IMR-90 (cell line): ENCODE results near the gene ERICH6. TPM values are rescaled to one million over a fixed set of nuclear protein-coding genes. Genes with fewer than 3 reads are reported as not detected.

Experiments
- ATAC-seq: fragments of 200-7000 bp; cut with Tn5 transposase; 2 replicates; pipeline ENCODE4 v1.9.1; 2020; ENCODE audit warnings: low read depth, mild to moderate bottlenecking, moderate library complexity
- BruUV-seq: library from RNA; stranded (reverse); fragments of 400-500 nt; replicated peaks from 2 replicates; lab custom pipeline; 2021; lab: Mats Ljungman, UMichigan
- CTCF ChIA-PET: fragments of 300-600 bp; formaldehyde crosslinking; extraction: SDS; loops from one replicate; lab custom pipeline; 2021; ENCODE audit warnings: antibody characterized with exemption; lab: Yijun Ruan, JAX
- POLR2A ChIA-PET: fragments of 300-600 bp; sonication (Branson Sonifier 250); formaldehyde crosslinking; loops from one replicate; lab custom pipeline; 2022; ENCODE audit warnings: antibody characterized with exemption; ENCODE audit not compliant: unreplicated experiment; lab: Charles Lee
- DNase-seq: peaks from one replicate; pipeline ENCODE4 v3.0.0; 2013
- H2AFZ ChIP-seq: replicated peaks from 2 replicates; pipeline ENCODE3; 2013; ENCODE audit warnings: low read length, mild to moderate bottlenecking; ENCODE audit not compliant: poor library complexity
- H2AK5ac ChIP-seq: 2 replicates; pipeline ENCODE4 v1.6.1; 2013; ENCODE audit warnings: low read depth, low read length, inconsistent platforms
- H2AK9ac ChIP-seq: replicated peaks from 2 replicates; pipeline ENCODE3; 2013; ENCODE audit warnings: mild to moderate bottlenecking, low read depth, low read length, moderate library complexity; ENCODE audit not compliant: poor library complexity
- H2BK120ac ChIP-seq: 2 replicates; pipeline ENCODE4 v1.6.1; 2013; ENCODE audit warnings: low read depth, low read length, inconsistent platforms
- H2BK15ac ChIP-seq: 3 replicates; pipeline ENCODE4 v1.6.1; 2013; ENCODE audit warnings: low read depth, low read length, inconsistent platforms
- H2BK20ac ChIP-seq: 2 replicates; pipeline ENCODE4 v1.6.1; 2013; ENCODE audit warnings: low read depth, mild to moderate bottlenecking, inconsistent platforms, low read length, moderate library complexity
- H2BK5ac ChIP-seq: 2 replicates; pipeline ENCODE4 v1.6.1; 2013; ENCODE audit warnings: mild to moderate bottlenecking, low read depth, low read length, inconsistent platforms; ENCODE audit not compliant: poor library complexity, severe bottlenecking
- H3K14ac ChIP-seq: replicated peaks from 2 replicates; pipeline ENCODE4 v1.6.1; 2013; ENCODE audit warnings: low read depth, low read length, inconsistent platforms
- H3K18ac ChIP-seq: 2 replicates; pipeline ENCODE4 v1.6.1; 2013; ENCODE audit warnings: low read depth, low read length, control low read depth
- H3K23ac ChIP-seq: 2 replicates; pipeline ENCODE4 v1.6.1; 2013; ENCODE audit warnings: low read depth, low read length, inconsistent platforms
- H3K27ac ChIP-seq: 2 replicates; pipeline ENCODE4 v1.5.1; 2013; ENCODE audit warnings: mild to moderate bottlenecking, control low read depth, low read length; ENCODE audit not compliant: insufficient read depth
- H3K27me3 ChIP-seq: 2 replicates; pipeline ENCODE4 v1.6.1; 2013; ENCODE audit warnings: low read length; ENCODE audit not compliant: control insufficient read depth, insufficient read depth
- H3K36me3 ChIP-seq: 2 replicates; pipeline ENCODE4 v1.6.1; 2013; ENCODE audit warnings: low read length, mixed read lengths; ENCODE audit not compliant: control insufficient read depth, insufficient read depth
- H3K4ac ChIP-seq: 2 replicates; pipeline ENCODE4 v1.6.1; 2013; ENCODE audit warnings: low read depth, low read length, inconsistent platforms
- H3K4me1 ChIP-seq: 2 replicates; pipeline ENCODE4 v1.6.1; 2013; ENCODE audit warnings: low read length, mixed read lengths; ENCODE audit not compliant: control insufficient read depth, insufficient read depth
- H3K4me2 ChIP-seq: 2 replicates; pipeline ENCODE4 v1.6.1; 2013; ENCODE audit warnings: low read depth, mild to moderate bottlenecking, control low read depth, low read length, moderate library complexity
- H3K4me3 ChIP-seq: 2 replicates; pipeline ENCODE4 v1.5.1; 2013; ENCODE audit warnings: low read depth, mild to moderate bottlenecking, control low read depth, low read length, moderate library complexity; ENCODE audit not compliant: insufficient read depth
- H3K56ac ChIP-seq: 2 replicates; pipeline ENCODE4 v1.6.1; 2013; ENCODE audit warnings: low read length, inconsistent platforms; ENCODE audit not compliant: insufficient read depth; ENCODE audit errors: extremely low read depth
- H3K79me1 ChIP-seq, 2 experiments: 2 replicates each; pipeline ENCODE4 v1.6.1; 2013; ENCODE audit warnings: low read length in 2 of 2, inconsistent platforms in 1 of 2, low read depth in 1 of 2
- H3K9ac ChIP-seq: 2 replicates; pipeline ENCODE4 v1.6.1; 2013; ENCODE audit warnings: low read depth, low read length, control low read depth
- H3K9me1 ChIP-seq: 2 replicates; pipeline ENCODE4 v1.6.1; 2013; ENCODE audit warnings: low read length, inconsistent platforms; ENCODE audit not compliant: insufficient read depth
- H3K9me3 ChIP-seq: 2 replicates; pipeline ENCODE4 v1.6.1; 2013; ENCODE audit warnings: low read length; ENCODE audit not compliant: control insufficient read depth, insufficient read depth
- H4K20me1 ChIP-seq: 2 replicates; pipeline ENCODE4 v1.6.1; 2013; ENCODE audit warnings: low read length, inconsistent platforms; ENCODE audit not compliant: insufficient read depth
- H4K5ac ChIP-seq: 2 replicates; pipeline ENCODE4 v1.6.1; 2013; ENCODE audit warnings: mild to moderate bottlenecking, low read depth, low read length, control low read depth
- H4K8ac ChIP-seq, 2 experiments: 2 replicates each; pipeline ENCODE4 v1.6.1; 2013; ENCODE audit warnings: low read depth in 2 of 2, low read length in 2 of 2, control low read depth in 1 of 2, inconsistent platforms in 1 of 2
- H4K91ac ChIP-seq: 2 replicates; pipeline ENCODE4 v1.6.1; 2013; ENCODE audit warnings: low read depth, low read length, inconsistent platforms; ENCODE audit not compliant: insufficient read depth
- CEBPB ChIP-seq: IDR thresholded peaks from 2 replicates; pipeline ENCODE4 v1.6.1; 2012; ENCODE audit warnings: low read depth, low read length, improper control_type of control experiment
- CTCF ChIP-seq: conservative IDR thresholded peaks from 2 replicates; pipeline ENCODE4 v1.5.1; 2012; ENCODE audit warnings: mild to moderate bottlenecking, low read depth, low read length, improper control_type of control experiment
- FOS ChIP-seq: fragments of 150-350 bp; IDR thresholded peaks from 2 replicates; pipeline ENCODE4 v1.6.1; 2016; ENCODE audit warnings: low read depth, low read length
- MAFK ChIP-seq: IDR thresholded peaks from 2 replicates; pipeline ENCODE4 v1.6.1; 2012; ENCODE audit warnings: low read depth, low read length, improper control_type of control experiment
- RAD21 ChIP-seq: IDR thresholded peaks from 2 replicates; pipeline ENCODE4 v1.6.1; 2012; ENCODE audit warnings: low read length, improper control_type of control experiment
- RCOR1 ChIP-seq: IDR thresholded peaks from 2 replicates; pipeline ENCODE4 v1.6.1; 2012; ENCODE audit warnings: mild to moderate bottlenecking, low read length, improper control_type of control experiment; ENCODE audit not compliant: insufficient replicate concordance
- RFX5 ChIP-seq: IDR thresholded peaks from 2 replicates; pipeline ENCODE4 v1.8.0; 2012; ENCODE audit warnings: low read depth, mild to moderate bottlenecking, low read length, moderate library complexity
- SMC3 ChIP-seq: fragments of 150-350 bp; IDR thresholded peaks from 2 replicates; pipeline ENCODE4 v1.6.1; 2016; ENCODE audit warnings: low read depth, mild to moderate bottlenecking, antibody characterized with exemption, low read length, moderate library complexity
- WGBS, 2 experiments: methylation state at CpG; one replicate each; pipeline versions ENCODE4 v1.1.5 to v1.1.7; 2013; ENCODE audit warnings: missing lambda C conversion rate in 2 of 2; ENCODE audit not compliant: insufficient read length in 1 of 2; ENCODE audit errors: extremely low coverage in 2 of 2; 5-methylcytosine and 5-hydroxymethylcytosine counted together
- dilution Hi-C: fragments of 300-500 bp; cut with HindIII; formaldehyde crosslinking; loops from one replicate; pipeline ENCODE4 v1.14.3; 2018; ENCODE audit warnings: low sequenced_read_pairs; ENCODE audit not compliant: unreplicated experiment
- in situ Hi-C: fragments of 300-500 bp; cut with MboI; formaldehyde crosslinking; loops from 3 replicates; pipeline ENCODE4 v1.14.3; 2019; ENCODE audit warnings: low sequenced_read_pairs, inconsistent platforms, mixed read lengths
- intact Hi-C: fragments of 100-400 bp; cut with micrococcal nuclease; formaldehyde crosslinking; loops from 2 replicates; pipeline ENCODE4 v1.10.0; 2022
- polyA plus RNA-seq, 3 experiments: library from polyadenylated mRNA; depleted of rRNA; stranded (reverse); fragments of >200 nt; gene quantifications; 2 replicates each; pipeline ENCODE4 v1.2.3, GENCODE V29; 2012; ENCODE audit warnings: low replicate concordance in 1 of 3
- total RNA-seq: library from RNA; depleted of rRNA; stranded (reverse); fragments of >200 nt; gene quantifications from 2 replicates; pipeline ENCODE4 v1.2.3, GENCODE V29; 2012
- TF ChIP-seq, protein P1 (sequence below): fragments of 150-350 bp; IDR thresholded peaks from 2 replicates; pipeline ENCODE4 v1.6.1; 2017; ENCODE audit warnings: mild to moderate bottlenecking, antibody characterized with exemption, low read length, low read depth
- TF ChIP-seq, protein P2 (sequence below): fragments of 150-350 bp; IDR thresholded peaks from 2 replicates; pipeline ENCODE4 v1.6.1; 2016; ENCODE audit warnings: low read depth, mild to moderate bottlenecking, low read length, moderate library complexity, borderline replicate concordance

Gene ERICH6
- total and polyA plus RNA-seq, 2 of the 4 experiments (the other 2 are of a cell fraction), result under 0.01 TPM; not detected in 1

- Histone ChIP-seq H2AK5ac (no peak overlapping the region), H3K9me3 (no peaks in the 10 kb centered on the region), H2AK9ac (no peak overlapping the region), H3K9ac (no peak overlapping the region), H4K5ac (no peak overlapping the region), H4K8ac (no peak overlapping the region), H3K27me3 (no peaks in the 10 kb centered on the region), H3K4ac (no peak overlapping the region), H3K18ac (no peak overlapping the region), H2BK20ac (no peak overlapping the region), H3K4me2 (no peak overlapping the region), H3K14ac (no peak overlapping the region; the same call in 1 of the 2 replicates), H4K20me1 (peaks cover 33% of the 10 kb centered on the region; the same call in 1 of the 2 replicates), H2BK120ac (no peak overlapping the region), H2BK5ac (no peak overlapping the region), H3K9me1 (peaks cover 16% of the 10 kb centered on the region), H4K91ac (no peak overlapping the region), H3K27ac (no peak overlapping the region), H3K4me1 (peaks cover 4% of the 10 kb centered on the region), H3K36me3 (peaks cover 18% of the 10 kb centered on the region), H3K79me1 (peaks cover 29 to 53% of the 10 kb centered on the region in 2 experiments), H3K23ac (no peak overlapping the region), H2BK15ac (no peak overlapping the region; the same call in 2 of the 3 replicates), H2AFZ (no peak overlapping the region), H3K56ac (no peak overlapping the region), H3K4me3 (no peak overlapping the region)
- ChIA-PET POLR2A (no interaction called here), CTCF (interaction anchor here (1.3 kb wide), 1 partner anchor 9 kb away, joined by 4 read pairs; no protein-coding TSS in a partner anchor)
- dilution Hi-C loops, result no loop called here
- no peak for ATAC-seq
- BruUV-seq, result no TSS peak
- no CpG with 5 or more reads among the region's 4 CpGs for WGBS, 2 experiments
- in situ Hi-C loops, result no loop called here
- TF ChIP-seq CTCF, result no peak
- no peak for TF ChIP-seq RFX5
- no peak for TF ChIP-seq CEBPB
- TF ChIP-seq, protein P1, sequence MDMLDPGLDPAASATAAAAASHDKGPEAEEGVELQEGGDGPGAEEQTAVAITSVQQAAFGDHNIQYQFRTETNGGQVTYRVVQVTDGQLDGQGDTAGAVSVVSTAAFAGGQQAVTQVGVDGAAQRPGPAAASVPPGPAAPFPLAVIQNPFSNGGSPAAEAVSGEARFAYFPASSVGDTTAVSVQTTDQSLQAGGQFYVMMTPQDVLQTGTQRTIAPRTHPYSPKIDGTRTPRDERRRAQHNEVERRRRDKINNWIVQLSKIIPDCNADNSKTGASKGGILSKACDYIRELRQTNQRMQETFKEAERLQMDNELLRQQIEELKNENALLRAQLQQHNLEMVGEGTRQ, result no peak
- TF ChIP-seq MAFK, result no peak
- TF ChIP-seq FOS, result no peak
- TF ChIP-seq RAD21, result no peak
- TF ChIP-seq, protein P2, sequence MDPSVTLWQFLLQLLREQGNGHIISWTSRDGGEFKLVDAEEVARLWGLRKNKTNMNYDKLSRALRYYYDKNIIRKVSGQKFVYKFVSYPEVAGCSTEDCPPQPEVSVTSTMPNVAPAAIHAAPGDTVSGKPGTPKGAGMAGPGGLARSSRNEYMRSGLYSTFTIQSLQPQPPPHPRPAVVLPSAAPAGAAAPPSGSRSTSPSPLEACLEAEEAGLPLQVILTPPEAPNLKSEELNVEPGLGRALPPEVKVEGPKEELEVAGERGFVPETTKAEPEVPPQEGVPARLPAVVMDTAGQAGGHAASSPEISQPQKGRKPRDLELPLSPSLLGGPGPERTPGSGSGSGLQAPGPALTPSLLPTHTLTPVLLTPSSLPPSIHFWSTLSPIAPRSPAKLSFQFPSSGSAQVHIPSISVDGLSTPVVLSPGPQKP, result no peak
- TF ChIP-seq SMC3, result no peak
- no peak for TF ChIP-seq RCOR1
- intact Hi-C loops, result no loop called here
- DNase-seq, result no peak
These were observed 35.0 kb upstream of the ERICH6 start for GRCh38 chr3:150738688-150739087.
